Upper lobe of left lung (tissue), 6 donors: ENCODE data around the gene NMUR1. TPM values are rescaled to one million over a fixed set of nuclear protein-coding genes. Genes with fewer than 3 reads are reported as not detected.

ENCODE experiments used
- ATAC-seq, 2 donors: fragments of 200-7000 bp; cut with Tn5 transposase; one replicate each; pipeline ENCODE4 v1.9.1; 2022; ENCODE audit warnings: mild to moderate bottlenecking in 2 of 2, moderate library complexity in 2 of 2; ENCODE audit not compliant: low FRiP score in 2 of 2
- DNase-seq, 2 donors: peaks; one replicate each; pipeline ENCODE4 v3.0.0-alpha.2; 2019 to 2020
- H3K27ac ChIP-seq, 4 donors: fragments of 200-600 bp; sonication (generic); one replicate each; pipeline ENCODE4 v1.5.1; 2016 to 2019
- H3K27me3 ChIP-seq, 4 donors: fragments of 200-600 bp; sonication (generic); one replicate each; pipeline ENCODE4 v1.5.1; 2017 to 2019
- H3K36me3 ChIP-seq, 4 donors: fragments of 200-600 bp; sonication (generic); one replicate each; pipeline ENCODE4 v1.5.1; 2016 to 2019
- H3K4me1 ChIP-seq, 4 donors: fragments of 200-600 bp; sonication (generic); one replicate each; pipeline ENCODE4 v1.5.1; 2018 to 2019
- H3K4me3 ChIP-seq, 4 donors: fragments of 200-600 bp; sonication (generic); one replicate each; pipeline ENCODE4 v1.5.1; 2017 to 2019; ENCODE audit warnings: mild to moderate bottlenecking in 2 of 4, moderate library complexity in 1 of 4
- H3K9me3 ChIP-seq, 4 donors: fragments of 200-600 bp; sonication (generic); one replicate each; pipeline ENCODE4 v1.5.1; 2018 to 2019
- EP300 ChIP-seq, 4 donors: sonication (generic); formaldehyde crosslinking; IDR thresholded peaks; one replicate each; pipeline ENCODE4 v1.5.1; 2017; ENCODE audit warnings: antibody characterized with exemption in 4 of 4, control low read depth in 2 of 4
- POLR2A ChIP-seq, 4 donors: fragments of 450-650 bp; IDR thresholded peaks; one replicate each; pipeline ENCODE4 v1.5.1; 2016 to 2017; ENCODE audit warnings: antibody characterized with exemption in 4 of 4, mild to moderate bottlenecking in 2 of 4
- POLR2AphosphoS5 ChIP-seq, 2 donors: sonication (generic); formaldehyde crosslinking; IDR thresholded peaks; one replicate each; pipeline ENCODE4 v1.5.1; 2017; ENCODE audit warnings: antibody characterized with exemption in 2 of 2
- WGBS, 2 donors: methylation state at CpG; one replicate each; pipeline ENCODE4 v1.1.5; 2017 to 2018; 5-methylcytosine and 5-hydroxymethylcytosine counted together
- total RNA-seq, 6 donors: library from RNA; depleted of rRNA in 4 of 6; stranded (reverse); fragments of >200 nt in 4 of 6; gene quantifications; one replicate each; pipeline versions ENCODE4 v1.1.0 to v1.2.1, GENCODE V29; 2016 to 2021
- TF ChIP-seq, protein P1 (sequence below), 6 experiments: fragments of 450-650 bp in 4 of 6; fragments of 200-600 bp in 2 of 6; sonication (generic) in 2 of 6; IDR thresholded peaks; one replicate each; pipeline ENCODE4 v1.5.1; 2016 to 2019; ENCODE audit warnings: antibody characterized with exemption in 6 of 6
- donor health status: DM: no; HTN: no; CAD: no; lungs with moderate emphysema.
- donor health status: DM: no; HTN: yes; CAD: no; lungs with severe emphysema.

NMUR1 gene
- total RNA-seq, 6 donors from 2014 or later: 1.1 to 2.4 (median 1.9) TPM

DNA sequence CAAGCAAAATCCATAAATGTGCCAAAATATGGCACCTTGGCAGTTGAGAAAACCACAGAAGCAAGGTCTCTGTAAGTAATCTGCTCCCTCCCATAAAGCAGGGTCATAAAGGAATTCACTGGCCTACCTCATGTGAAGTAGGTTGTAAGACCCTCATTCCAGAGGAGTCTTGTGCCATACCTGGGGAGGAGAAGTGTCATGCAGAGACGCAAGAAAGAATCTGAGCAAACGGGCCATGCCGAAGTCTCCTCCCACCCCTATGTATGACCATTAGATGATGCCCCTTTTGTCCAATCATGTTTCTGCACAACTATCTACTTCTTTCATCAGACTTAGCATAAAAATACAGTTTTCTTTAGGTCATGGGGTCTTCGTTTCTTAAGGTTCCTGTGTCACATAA, 14.6 kb downstream of the NMUR1 start:
- TF ChIP-seq, protein P1, sequence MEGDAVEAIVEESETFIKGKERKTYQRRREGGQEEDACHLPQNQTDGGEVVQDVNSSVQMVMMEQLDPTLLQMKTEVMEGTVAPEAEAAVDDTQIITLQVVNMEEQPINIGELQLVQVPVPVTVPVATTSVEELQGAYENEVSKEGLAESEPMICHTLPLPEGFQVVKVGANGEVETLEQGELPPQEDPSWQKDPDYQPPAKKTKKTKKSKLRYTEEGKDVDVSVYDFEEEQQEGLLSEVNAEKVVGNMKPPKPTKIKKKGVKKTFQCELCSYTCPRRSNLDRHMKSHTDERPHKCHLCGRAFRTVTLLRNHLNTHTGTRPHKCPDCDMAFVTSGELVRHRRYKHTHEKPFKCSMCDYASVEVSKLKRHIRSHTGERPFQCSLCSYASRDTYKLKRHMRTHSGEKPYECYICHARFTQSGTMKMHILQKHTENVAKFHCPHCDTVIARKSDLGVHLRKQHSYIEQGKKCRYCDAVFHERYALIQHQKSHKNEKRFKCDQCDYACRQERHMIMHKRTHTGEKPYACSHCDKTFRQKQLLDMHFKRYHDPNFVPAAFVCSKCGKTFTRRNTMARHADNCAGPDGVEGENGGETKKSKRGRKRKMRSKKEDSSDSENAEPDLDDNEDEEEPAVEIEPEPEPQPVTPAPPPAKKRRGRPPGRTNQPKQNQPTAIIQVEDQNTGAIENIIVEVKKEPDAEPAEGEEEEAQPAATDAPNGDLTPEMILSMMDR (IDR thresholded peaks at IDR 0.05): no peak
- TF ChIP-seq EP300 (IDR thresholded peaks at IDR 0.05) (no peak), POLR2AphosphoS5 (IDR thresholded peaks at IDR 0.05) (no peak), POLR2A (IDR thresholded peaks at IDR 0.05) (no peak)
- Histone ChIP-seq H3K36me3 (no peaks in the 10 kb centered on the region), H3K4me3 (no peak overlapping the region), H3K27ac (no peak overlapping the region), H3K27me3 (no peaks in the 10 kb centered on the region), H3K9me3 (no peaks in the 10 kb centered on the region), H3K4me1 (peaks cover 7 to 13% (median 10%) of the 10 kb centered on the region in 4 donors)
- ATAC-seq (no peak), DNase-seq (no peak)
- WGBS, 2 donors: 93 to 96% methylated on average over 4 of the region's 4 CpGs

DNA sequence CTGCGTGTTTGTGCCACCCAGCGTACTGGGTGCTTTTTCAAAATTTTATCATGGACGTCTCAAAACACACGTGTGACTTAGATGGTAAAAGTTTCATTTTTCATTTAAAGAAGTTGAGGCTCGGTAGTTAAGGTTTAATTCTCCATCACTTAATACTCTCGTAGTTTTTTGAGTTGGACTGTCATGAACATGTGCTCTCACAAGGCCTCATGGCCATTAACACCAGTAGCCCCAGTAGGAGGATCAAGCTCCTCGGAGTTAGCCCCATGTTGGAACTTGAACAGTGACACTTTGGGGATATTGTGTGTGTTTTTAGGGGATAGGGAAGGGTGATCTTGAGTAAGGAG, 15.3 kb downstream of the NMUR1 start:
- no peak for DNase-seq

DNA sequence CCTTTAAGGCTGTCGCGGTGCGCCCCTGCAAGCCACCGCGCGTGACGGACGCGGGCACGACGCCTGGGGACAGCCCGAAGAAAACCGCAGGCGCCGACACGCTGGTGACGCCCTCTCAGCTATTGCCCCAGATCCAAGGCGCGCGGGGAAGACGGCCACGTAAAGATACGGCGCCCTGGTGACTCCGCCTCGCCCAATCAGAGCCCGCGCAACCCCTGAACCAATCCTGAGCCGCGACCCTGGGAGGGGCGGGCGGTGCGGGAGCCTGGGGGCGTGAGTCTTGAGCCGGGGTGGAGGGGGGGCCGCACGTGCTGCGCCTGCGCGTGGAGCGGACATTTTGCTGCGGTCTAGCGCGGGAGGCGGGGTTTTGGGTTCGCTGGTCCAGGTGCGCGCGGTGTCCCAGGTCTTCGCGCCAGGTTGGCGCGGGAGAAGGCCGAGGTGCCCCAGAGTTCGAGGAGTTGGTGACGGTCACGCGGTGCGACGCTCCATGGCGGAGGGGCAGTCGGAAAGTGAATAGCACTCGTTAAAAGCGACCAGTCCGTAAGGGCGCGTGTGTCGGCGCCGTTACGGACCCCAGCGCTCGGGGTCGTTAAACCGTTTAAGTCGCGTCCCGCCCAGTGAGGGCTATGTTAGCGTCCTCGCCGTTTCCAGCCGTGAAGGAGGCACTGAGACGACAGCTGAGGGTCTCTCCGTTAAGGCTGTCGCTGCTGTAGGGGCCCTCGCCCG, 15.9 kb downstream of the NMUR1 start:
- Histone ChIP-seq H3K4me3 (peak overlapping the region; percentile 55 to 72 (median 58)), H3K27ac (peak overlapping the region; percentile 84 to 90 (median 88)), H3K9me3 (no peaks in the 10 kb centered on the region), H3K4me1 (peaks cover 6 to 13% (median 7%) of the 10 kb centered on the region in 4 donors), H3K27me3 (no peaks in the 10 kb centered on the region), H3K36me3 (no peaks in the 10 kb centered on the region)
- WGBS, 2 donors: 7 to 8% methylated on average over 17 to 53 of the region's 87 CpGs
- DNase-seq (peak; percentile 99 to 100), ATAC-seq (peak; percentile 100)
- peak in 3 of 4 donors; percentile 73 to 93 (median 78) for TF ChIP-seq POLR2A (IDR thresholded peaks at IDR 0.05)
- TF ChIP-seq, protein P1 (IDR thresholded peaks at IDR 0.05): peak in 1 of 6 experiments; percentile 13
- TF ChIP-seq POLR2AphosphoS5 (IDR thresholded peaks at IDR 0.05): peak; percentile 86 to 91
- TF ChIP-seq EP300 (IDR thresholded peaks at IDR 0.05): no peak

More for the DNA sequence above, 15.3 kb downstream of the NMUR1 start:
- peak overlapping the region; percentile 79 to 90 (median 87) for H3K27ac ChIP-seq
- TF ChIP-seq EP300 (IDR thresholded peaks at IDR 0.05): no peak
- no peak for TF ChIP-seq POLR2A (IDR thresholded peaks at IDR 0.05)
- TF ChIP-seq POLR2AphosphoS5 (IDR thresholded peaks at IDR 0.05): no peak
- TF ChIP-seq, protein P1 (IDR thresholded peaks at IDR 0.05): no peak
- no peaks in the 10 kb centered on the region for H3K36me3 ChIP-seq
- no peaks in the 10 kb centered on the region for H3K27me3 ChIP-seq
- H3K4me3 ChIP-seq: peak overlapping the region in 3 of 4 donors; percentile 58 to 72 (median 59)
- no peaks in the 10 kb centered on the region for H3K9me3 ChIP-seq
- no peak for ATAC-seq
- 47 to 53% methylated on average over 7 of the region's 7 CpGs for WGBS, 2 donors
- H3K4me1 ChIP-seq: peaks cover 7 to 13% (median 9%) of the 10 kb centered on the region in 4 donors

DNA sequence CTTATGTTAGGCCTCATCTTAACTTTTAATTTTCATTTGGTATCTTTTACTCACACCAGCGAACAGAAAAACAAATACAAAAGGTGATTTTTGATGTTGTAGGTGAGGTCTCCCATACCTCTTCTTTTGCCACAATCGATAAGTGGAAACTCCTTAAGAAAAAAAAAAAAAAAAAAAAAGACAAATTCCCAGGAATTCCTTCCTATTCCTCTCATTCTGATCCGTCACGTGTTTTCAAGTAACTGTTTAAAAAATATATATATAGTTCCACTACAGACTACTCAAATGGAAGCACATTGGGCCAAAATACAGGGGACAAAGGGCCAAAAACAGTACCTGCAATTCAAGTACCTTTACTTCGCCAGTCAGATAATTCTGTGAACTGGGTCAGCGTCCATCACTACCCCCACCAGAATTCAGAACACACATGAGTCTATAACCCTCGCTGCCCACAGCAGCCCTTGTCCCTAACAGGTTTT, 16.5 kb downstream of the NMUR1 start:
- ATAC-seq (no peak), DNase-seq (no peak)
- TF ChIP-seq, protein P1 (IDR thresholded peaks at IDR 0.05): no peak
- TF ChIP-seq POLR2A (IDR thresholded peaks at IDR 0.05) (no peak), EP300 (IDR thresholded peaks at IDR 0.05) (no peak)
- Histone ChIP-seq H3K27ac (peak overlapping the region; percentile 84 to 90 (median 88)), H3K27me3 (no peaks in the 10 kb centered on the region), H3K36me3 (no peaks in the 10 kb centered on the region), H3K4me1 (peaks cover 6 to 13% (median 7%) of the 10 kb centered on the region in 4 donors), H3K4me3 (peak overlapping the region; percentile 55 to 72 (median 58)), H3K9me3 (no peaks in the 10 kb centered on the region)
- 22 to 23% methylated on average over 6 to 7 of the region's 7 CpGs for WGBS, 2 donors
